Activated gamma-delta T cell treated with anti-CD3 and anti-CD28 coated beads, Interleukin-2, amount 50 U/mL, for 16 hours (primary cell): ENCODE data around the gene COL18A1.
"Not testable (repeated sequence)": the region's sequence is repeated elsewhere in the genome, so short reads cannot be mapped to it uniquely, and the experiment has no call there.

Experiments used
- DNase-seq: peaks from one replicate; pipeline ENCODE4 v3.0.0-alpha.2; 2020; ENCODE audit warnings: low read depth

The COL18A1 gene

GRCh38 chr21:45404730-45405270 lies at the start of gene COL18A1:
Gene COL18A1 (plus strand): TSS chr21:45405165. CDS start chr21:45405231, 66 bp downstream.
- no peak for DNase-seq

GRCh38 chr21:45355573-45355972 lies 49.4 kb upstream of the COL18A1 start:
- no peak for DNase-seq

DNA sequence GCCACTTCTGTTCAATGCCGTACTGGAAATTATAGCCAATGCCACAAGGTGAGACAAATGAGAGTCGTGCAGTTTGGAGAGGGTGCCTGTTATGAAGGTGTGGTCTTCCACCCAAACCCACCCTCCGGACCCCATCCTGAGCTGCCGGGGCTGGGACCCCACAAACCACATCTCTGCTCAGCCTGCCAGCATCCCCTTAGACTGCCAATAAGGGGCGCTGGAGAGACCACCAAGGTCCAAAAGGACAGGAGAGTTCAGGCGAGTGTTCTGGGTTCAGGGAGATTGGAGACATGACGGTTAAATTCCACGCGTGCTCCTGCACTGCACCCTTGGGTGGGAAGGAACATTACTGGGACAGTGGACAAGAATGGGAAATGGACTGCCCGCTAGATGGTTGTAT lies 48.7 kb upstream of the COL18A1 start:
- no peak for DNase-seq

DNA sequence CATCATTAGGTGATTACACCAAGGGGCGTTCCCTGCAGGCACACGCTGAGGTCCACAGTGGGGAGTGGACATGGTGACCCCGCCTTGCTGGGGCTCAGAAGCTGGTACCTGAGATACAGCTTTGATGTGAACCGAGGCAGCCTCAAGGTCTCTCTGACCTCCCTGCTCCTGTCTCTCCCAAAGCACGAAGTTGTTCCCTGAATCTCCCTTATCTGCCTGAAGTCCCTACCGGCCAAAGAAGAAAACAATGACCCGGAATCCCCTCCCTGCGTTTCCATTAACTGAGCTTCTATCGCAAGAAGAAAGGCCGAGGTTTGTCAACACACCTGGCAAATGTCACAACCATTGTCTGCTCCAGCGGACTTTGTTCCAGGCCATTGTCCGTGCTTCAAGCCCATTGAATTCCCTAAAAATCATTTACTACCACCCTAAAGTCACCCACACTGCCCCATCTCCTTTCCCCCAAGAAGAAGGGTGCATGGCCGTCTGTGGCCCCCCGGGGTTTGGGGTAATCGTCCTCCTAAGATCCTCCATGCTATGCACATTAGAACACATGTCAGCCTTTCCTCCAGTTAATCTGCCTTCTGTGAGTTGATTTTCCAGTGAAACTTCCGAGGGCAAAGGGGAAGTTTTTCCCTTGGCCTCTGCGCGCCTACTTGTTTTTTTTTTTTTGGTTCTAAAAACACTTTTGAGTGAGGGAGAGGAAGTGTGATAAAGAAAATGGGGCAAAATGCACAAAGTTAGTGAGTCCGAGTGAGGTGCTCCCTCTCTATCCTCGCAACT lies 48.1 kb upstream of the COL18A1 start:
- DNase-seq: no peak

DNA sequence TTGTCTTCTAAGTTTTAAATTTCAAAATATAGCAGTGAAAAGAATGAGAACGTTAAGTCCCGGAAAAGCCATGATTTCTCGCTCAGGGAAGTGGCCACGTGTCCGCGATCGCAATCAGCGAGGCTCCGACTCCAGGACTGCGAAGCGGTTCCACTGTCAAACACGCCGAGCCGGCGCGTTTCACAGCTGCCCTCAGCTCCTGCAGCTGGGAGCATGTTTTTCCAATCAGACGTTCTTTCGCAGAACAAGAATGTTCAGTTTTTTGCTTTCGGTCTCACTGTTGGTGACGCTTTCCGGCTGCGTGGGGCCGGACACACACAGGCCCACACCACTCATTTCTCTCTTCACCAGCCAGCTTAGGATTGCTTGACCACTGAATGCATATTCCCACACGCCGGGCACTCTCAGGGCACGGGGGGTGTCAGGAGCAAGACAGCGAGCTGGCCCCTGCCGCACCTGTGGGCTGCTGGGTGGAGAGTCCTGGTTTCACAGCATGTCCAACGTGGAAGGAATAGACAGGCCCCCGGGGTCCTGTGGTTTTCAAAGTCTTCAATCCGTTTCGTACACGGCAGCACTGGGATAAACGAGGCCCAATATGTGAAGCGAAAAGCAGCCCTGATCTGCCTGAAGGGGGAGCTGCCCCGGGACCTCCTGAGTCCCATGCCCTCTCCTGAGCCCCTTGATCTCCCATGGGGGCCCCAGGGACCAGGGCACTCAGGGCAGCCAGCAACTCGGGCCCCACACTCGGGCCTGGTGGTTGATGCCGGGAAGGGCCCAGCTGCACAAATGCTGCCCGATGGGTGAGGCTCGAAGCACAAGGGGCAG lies 47.3 kb upstream of the COL18A1 start:
- DNase-seq: no peak

GRCh38 chr21:45358261-45358670 lies 46.7 kb upstream of the COL18A1 start:
- no peak for DNase-seq

GRCh38 chr21:45358711-45359310 lies 46.2 kb upstream of the COL18A1 start:
- DNase-seq: no peak

DNA sequence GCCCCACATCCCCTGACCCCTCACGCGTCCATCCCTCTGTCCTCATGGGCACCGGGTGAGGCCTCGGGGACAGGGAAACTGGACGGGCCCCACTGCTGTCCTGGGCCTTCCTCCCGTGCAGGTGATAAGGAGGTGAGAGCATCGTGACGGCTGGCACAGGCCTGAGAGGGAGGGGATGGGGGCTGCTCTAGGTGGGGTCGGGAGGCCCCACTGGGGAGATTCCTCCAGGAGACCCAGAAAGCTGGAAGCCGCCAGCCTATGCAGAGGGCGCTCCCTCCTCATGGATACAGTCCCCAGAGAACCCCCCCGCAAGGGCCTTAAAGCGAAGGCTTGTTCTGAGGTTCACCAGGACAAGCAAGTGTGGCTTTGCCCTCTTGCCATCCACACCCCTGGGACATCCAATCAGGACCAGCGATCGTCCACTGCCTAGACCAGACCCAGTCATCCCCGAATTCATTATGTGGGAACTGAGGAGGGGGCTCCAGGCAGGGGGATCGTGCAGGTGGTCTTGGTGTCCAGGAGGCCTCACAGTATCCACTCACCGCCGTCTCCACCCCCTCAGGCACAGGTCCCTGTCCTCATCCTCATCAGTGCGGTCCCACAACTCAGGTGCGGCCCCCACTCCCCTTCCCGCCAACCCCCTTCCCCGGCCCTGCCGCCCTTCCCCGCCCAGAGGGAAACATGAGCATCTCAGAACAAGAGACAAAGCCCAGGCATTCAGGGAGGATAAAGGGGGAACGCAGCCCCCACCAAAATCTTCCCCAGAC lies 45.3 kb upstream of the COL18A1 start:
- DNase-seq: no peak

GRCh38 chr21:45361033-45361997 lies 43.6 kb upstream of the COL18A1 start:
- no peak for DNase-seq

GRCh38 chr21:45362077-45362747 lies 42.8 kb upstream of the COL18A1 start:
- DNase-seq: no peak

DNA sequence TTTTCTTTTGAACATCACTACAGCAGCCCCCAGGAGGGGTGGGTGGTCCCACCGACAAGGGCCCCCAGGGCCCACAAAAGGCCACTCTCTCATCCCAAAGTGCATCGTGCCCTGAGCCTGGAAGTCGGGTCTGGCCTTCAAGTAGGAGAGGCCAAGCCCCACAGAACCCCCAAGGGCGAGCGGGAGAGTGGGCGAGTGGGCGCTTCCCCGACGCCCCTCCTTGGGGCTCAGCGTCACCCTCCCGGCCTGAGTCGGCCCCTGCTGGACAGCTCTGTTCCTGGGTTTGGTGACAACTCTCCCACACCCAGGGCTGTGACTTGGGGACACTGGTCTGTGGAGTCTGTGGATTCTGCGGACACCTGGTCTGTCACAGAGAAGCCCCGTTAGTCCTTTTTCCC lies 42.2 kb upstream of the COL18A1 start:
- DNase-seq: no peak

DNA sequence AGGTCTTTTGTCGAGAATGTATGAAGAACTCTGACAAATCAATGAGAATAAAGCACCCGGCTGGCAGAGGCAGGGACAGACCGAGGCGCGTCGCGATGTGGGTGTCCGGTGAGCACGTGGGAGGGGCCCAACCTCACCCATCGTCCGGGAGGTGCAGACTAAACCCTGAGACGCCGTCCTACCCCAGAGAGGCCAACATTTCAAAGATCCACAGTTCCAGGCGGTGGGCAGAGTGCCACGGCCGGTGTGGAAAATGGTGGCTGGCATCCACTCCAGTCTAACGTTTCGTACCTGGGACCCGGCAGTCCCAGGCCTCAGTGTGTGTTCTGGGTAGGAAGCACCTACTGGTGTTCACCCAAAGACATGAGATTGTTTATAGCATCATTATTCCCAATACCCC lies 41.7 kb upstream of the COL18A1 start:
- not testable (repeated sequence) for DNase-seq

DNA sequence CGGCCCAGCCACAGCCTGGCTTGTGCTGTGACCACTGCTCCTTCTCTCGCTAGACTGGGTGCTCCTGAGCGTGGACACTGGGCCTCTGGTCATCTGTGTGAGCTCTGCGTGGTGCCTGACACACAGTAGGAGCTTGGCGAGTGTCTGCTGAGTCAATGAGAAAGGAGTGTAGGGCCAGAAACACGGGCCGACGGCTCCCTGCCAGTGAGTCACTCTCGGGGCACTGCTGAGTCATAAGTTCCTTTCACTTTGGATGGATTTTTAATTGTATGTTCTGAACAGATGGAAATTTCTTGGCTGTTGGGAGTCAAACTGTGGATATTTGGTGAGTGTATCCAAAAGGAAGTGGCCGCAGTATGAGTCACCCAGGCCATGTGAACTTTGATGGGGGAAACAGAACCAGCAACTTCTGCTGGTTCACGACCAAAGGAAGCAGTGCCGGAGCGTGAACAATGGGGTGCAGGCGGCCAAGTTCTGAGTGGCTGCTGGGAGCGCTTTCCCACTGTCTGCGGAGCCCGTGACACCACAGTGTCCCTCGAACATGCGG lies 41.0 kb upstream of the COL18A1 start:
- DNase-seq: no peak

DNA sequence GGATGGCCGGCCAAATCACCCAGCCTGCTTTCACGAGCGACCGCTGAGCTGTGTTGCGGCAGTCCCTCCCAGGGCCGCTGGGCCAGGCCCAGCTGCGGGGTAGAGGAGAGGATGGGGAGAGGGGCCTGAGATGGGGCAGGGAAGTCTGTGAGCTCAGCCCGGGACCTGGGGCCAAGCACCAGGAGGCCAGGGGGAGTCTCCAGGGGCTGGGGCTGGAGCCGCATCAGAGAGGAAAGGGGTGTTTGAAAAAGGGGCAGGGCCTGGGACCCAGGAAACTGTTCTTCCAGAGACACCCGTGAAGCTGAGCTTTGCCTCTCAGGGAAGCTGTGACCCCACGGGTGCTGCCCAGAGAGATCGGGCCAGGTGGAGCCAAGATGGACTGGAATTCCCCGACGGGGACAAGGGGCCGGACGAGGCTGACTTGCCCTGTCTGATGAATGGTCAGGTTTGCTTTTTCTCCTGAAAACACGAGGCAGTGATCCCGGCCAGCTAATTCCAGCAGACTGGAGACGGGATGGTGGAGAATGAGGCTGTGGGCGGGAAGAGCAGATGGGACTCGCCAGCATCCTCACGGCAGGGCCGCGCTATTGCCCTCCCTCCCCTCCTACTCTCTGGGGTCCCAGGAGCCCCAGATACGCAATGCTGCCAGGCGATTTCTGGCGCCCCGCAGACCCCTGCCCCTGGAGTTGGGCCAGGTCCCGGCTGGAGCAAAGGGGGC lies 40.3 kb upstream of the COL18A1 start:
- DNase-seq: no peak

DNA sequence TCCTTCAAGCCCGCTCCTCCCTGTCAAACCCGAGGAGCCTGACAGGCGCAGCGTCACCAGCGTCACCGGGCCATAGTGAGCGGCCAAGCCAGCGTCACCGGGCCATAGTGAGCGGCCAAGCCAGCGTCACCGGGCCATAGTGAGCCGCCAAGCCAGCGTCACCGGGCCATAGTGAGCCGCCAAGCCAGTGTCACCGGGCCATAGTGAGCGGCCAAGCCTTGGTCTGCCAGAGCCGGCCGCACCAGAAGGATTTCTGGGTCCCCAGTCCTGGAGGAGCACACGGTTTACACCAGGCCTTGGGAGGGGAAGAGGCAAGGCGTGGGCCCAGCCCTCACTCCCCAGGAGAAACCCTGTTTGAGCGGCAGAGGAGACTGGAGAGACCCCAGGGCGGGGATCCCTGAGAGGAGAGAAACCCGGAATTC lies 39.8 kb upstream of the COL18A1 start:
- DNase-seq: no peak

GRCh38 chr21:45365608-45366241 lies 39.2 kb upstream of the COL18A1 start:
- DNase-seq: no peak

DNA sequence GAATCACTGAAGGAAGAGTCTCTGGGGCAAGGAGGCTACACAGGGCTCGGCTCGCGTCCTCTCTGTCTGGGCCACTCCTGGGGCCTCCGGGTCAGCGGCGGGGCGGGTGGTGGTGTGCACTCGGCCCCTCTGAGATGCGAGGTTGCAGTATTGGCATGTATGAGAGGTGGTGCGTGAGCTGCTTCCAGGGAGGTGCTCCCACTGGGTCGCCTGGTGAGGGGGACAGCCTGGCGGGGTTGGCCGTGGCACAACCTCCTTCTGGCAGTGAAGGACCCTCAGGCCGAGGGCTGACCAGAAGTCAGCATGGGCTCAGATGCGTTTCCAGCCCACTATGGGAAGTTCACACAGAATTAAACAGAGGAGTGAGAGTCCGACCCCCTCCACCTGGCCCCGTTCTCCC lies 38.5 kb upstream of the COL18A1 start:
- DNase-seq: no peak

DNA sequence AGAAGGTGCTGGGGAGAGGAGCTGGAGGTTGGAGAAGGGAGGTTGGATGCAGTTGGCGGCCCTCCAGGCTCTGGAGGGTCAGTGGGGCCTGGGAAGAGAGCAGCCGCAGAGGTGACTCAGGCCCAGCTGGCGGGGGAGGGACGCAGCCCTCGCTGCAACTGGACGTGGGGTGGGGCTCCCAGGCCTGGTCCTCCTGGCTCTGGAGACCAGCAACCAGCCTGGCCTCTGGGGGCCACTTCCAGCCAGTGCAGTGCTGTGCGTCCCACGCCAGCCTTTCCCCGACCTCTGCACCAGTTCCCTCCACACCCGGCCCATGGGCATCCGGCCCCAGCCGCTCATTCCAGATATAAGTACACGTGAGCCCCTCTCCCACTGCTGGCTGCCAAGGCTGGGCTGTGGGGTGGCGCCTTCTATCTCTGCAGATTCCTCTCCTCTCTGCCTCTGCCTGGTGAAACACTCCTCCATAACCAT lies 38.0 kb upstream of the COL18A1 start:
- no peak for DNase-seq
